IMR-90 (cell line): ENCODE data around the gene UVSSA. TPM values are rescaled to one million over a fixed set of nuclear protein-coding genes. Genes with fewer than 3 reads are reported as not detected.

ENCODE experiments used
- ATAC-seq: fragments of 200-7000 bp; cut with Tn5 transposase; 2 replicates; pipeline ENCODE4 v1.9.1; 2020; ENCODE audit warnings: low read depth, mild to moderate bottlenecking, moderate library complexity
- BruUV-seq: library from RNA; stranded (reverse); fragments of 400-500 nt; replicated peaks from 2 replicates; lab custom pipeline; 2021; lab: Mats Ljungman, UMichigan
- CTCF ChIA-PET: fragments of 300-600 bp; formaldehyde crosslinking; extraction: SDS; loops from one replicate; lab custom pipeline; 2021; ENCODE audit warnings: antibody characterized with exemption; lab: Yijun Ruan, JAX
- POLR2A ChIA-PET: fragments of 300-600 bp; sonication (Branson Sonifier 250); formaldehyde crosslinking; loops from one replicate; lab custom pipeline; 2022; ENCODE audit warnings: antibody characterized with exemption; ENCODE audit not compliant: unreplicated experiment; lab: Charles Lee
- DNase-seq: peaks from one replicate; pipeline ENCODE4 v3.0.0; 2013
- H2AFZ ChIP-seq: replicated peaks from 2 replicates; pipeline ENCODE3; 2013; ENCODE audit warnings: low read length, mild to moderate bottlenecking; ENCODE audit not compliant: poor library complexity
- H2AK5ac ChIP-seq: 2 replicates; pipeline ENCODE4 v1.6.1; 2013; ENCODE audit warnings: low read depth, low read length, inconsistent platforms
- H2AK9ac ChIP-seq: replicated peaks from 2 replicates; pipeline ENCODE3; 2013; ENCODE audit warnings: mild to moderate bottlenecking, low read depth, low read length, moderate library complexity; ENCODE audit not compliant: poor library complexity
- H2BK120ac ChIP-seq: 2 replicates; pipeline ENCODE4 v1.6.1; 2013; ENCODE audit warnings: low read depth, low read length, inconsistent platforms
- H2BK15ac ChIP-seq: 3 replicates; pipeline ENCODE4 v1.6.1; 2013; ENCODE audit warnings: low read depth, low read length, inconsistent platforms
- H2BK20ac ChIP-seq: 2 replicates; pipeline ENCODE4 v1.6.1; 2013; ENCODE audit warnings: low read depth, mild to moderate bottlenecking, inconsistent platforms, low read length, moderate library complexity
- H2BK5ac ChIP-seq: 2 replicates; pipeline ENCODE4 v1.6.1; 2013; ENCODE audit warnings: mild to moderate bottlenecking, low read depth, low read length, inconsistent platforms; ENCODE audit not compliant: poor library complexity, severe bottlenecking
- H3K14ac ChIP-seq: replicated peaks from 2 replicates; pipeline ENCODE4 v1.6.1; 2013; ENCODE audit warnings: low read depth, low read length, inconsistent platforms
- H3K18ac ChIP-seq: 2 replicates; pipeline ENCODE4 v1.6.1; 2013; ENCODE audit warnings: low read depth, low read length, control low read depth
- H3K23ac ChIP-seq: 2 replicates; pipeline ENCODE4 v1.6.1; 2013; ENCODE audit warnings: low read depth, low read length, inconsistent platforms
- H3K27ac ChIP-seq: 2 replicates; pipeline ENCODE4 v1.5.1; 2013; ENCODE audit warnings: mild to moderate bottlenecking, control low read depth, low read length; ENCODE audit not compliant: insufficient read depth
- H3K27me3 ChIP-seq: 2 replicates; pipeline ENCODE4 v1.6.1; 2013; ENCODE audit warnings: low read length; ENCODE audit not compliant: control insufficient read depth, insufficient read depth
- H3K36me3 ChIP-seq: 2 replicates; pipeline ENCODE4 v1.6.1; 2013; ENCODE audit warnings: low read length, mixed read lengths; ENCODE audit not compliant: control insufficient read depth, insufficient read depth
- H3K4ac ChIP-seq: 2 replicates; pipeline ENCODE4 v1.6.1; 2013; ENCODE audit warnings: low read depth, low read length, inconsistent platforms
- H3K4me1 ChIP-seq: 2 replicates; pipeline ENCODE4 v1.6.1; 2013; ENCODE audit warnings: low read length, mixed read lengths; ENCODE audit not compliant: control insufficient read depth, insufficient read depth
- H3K4me2 ChIP-seq: 2 replicates; pipeline ENCODE4 v1.6.1; 2013; ENCODE audit warnings: low read depth, mild to moderate bottlenecking, control low read depth, low read length, moderate library complexity
- H3K4me3 ChIP-seq: 2 replicates; pipeline ENCODE4 v1.5.1; 2013; ENCODE audit warnings: low read depth, mild to moderate bottlenecking, control low read depth, low read length, moderate library complexity; ENCODE audit not compliant: insufficient read depth
- H3K56ac ChIP-seq: 2 replicates; pipeline ENCODE4 v1.6.1; 2013; ENCODE audit warnings: low read length, inconsistent platforms; ENCODE audit not compliant: insufficient read depth; ENCODE audit errors: extremely low read depth
- H3K79me1 ChIP-seq, 2 experiments: 2 replicates each; pipeline ENCODE4 v1.6.1; 2013; ENCODE audit warnings: low read length in 2 of 2, inconsistent platforms in 1 of 2, low read depth in 1 of 2
- H3K9ac ChIP-seq: 2 replicates; pipeline ENCODE4 v1.6.1; 2013; ENCODE audit warnings: low read depth, low read length, control low read depth
- H3K9me1 ChIP-seq: 2 replicates; pipeline ENCODE4 v1.6.1; 2013; ENCODE audit warnings: low read length, inconsistent platforms; ENCODE audit not compliant: insufficient read depth
- H3K9me3 ChIP-seq: 2 replicates; pipeline ENCODE4 v1.6.1; 2013; ENCODE audit warnings: low read length; ENCODE audit not compliant: control insufficient read depth, insufficient read depth
- H4K20me1 ChIP-seq: 2 replicates; pipeline ENCODE4 v1.6.1; 2013; ENCODE audit warnings: low read length, inconsistent platforms; ENCODE audit not compliant: insufficient read depth
- H4K5ac ChIP-seq: 2 replicates; pipeline ENCODE4 v1.6.1; 2013; ENCODE audit warnings: mild to moderate bottlenecking, low read depth, low read length, control low read depth
- H4K8ac ChIP-seq, 2 experiments: 2 replicates each; pipeline ENCODE4 v1.6.1; 2013; ENCODE audit warnings: low read depth in 2 of 2, low read length in 2 of 2, control low read depth in 1 of 2, inconsistent platforms in 1 of 2
- H4K91ac ChIP-seq: 2 replicates; pipeline ENCODE4 v1.6.1; 2013; ENCODE audit warnings: low read depth, low read length, inconsistent platforms; ENCODE audit not compliant: insufficient read depth
- BHLHE40 ChIP-seq: fragments of 150-350 bp; IDR thresholded peaks from 2 replicates; pipeline ENCODE4 v1.6.1; 2016; ENCODE audit warnings: mild to moderate bottlenecking, low read depth, low read length
- CEBPB ChIP-seq: IDR thresholded peaks from 2 replicates; pipeline ENCODE4 v1.6.1; 2012; ENCODE audit warnings: low read depth, low read length, improper control_type of control experiment
- CHD1 ChIP-seq: IDR thresholded peaks from 2 replicates; pipeline ENCODE4 v1.6.1; 2012; ENCODE audit warnings: low read depth, low read length, improper control_type of control experiment
- CTCF ChIP-seq: conservative IDR thresholded peaks from 2 replicates; pipeline ENCODE4 v1.5.1; 2012; ENCODE audit warnings: mild to moderate bottlenecking, low read depth, low read length, improper control_type of control experiment
- ELK1 ChIP-seq: fragments of 150-350 bp; IDR thresholded peaks from 2 replicates; pipeline ENCODE4 v1.6.1; 2016; ENCODE audit warnings: low read depth, mild to moderate bottlenecking, low read length, moderate library complexity, borderline replicate concordance
- FOS ChIP-seq: fragments of 150-350 bp; IDR thresholded peaks from 2 replicates; pipeline ENCODE4 v1.6.1; 2016; ENCODE audit warnings: low read depth, low read length
- MAFK ChIP-seq: IDR thresholded peaks from 2 replicates; pipeline ENCODE4 v1.6.1; 2012; ENCODE audit warnings: low read depth, low read length, improper control_type of control experiment
- MAZ ChIP-seq: IDR thresholded peaks from 2 replicates; pipeline ENCODE4 v1.6.1; 2012; ENCODE audit warnings: low read depth, mild to moderate bottlenecking, low read length, improper control_type of control experiment, moderate library complexity, borderline replicate concordance
- MXI1 ChIP-seq: IDR thresholded peaks from 2 replicates; pipeline ENCODE4 v1.6.1; 2012; ENCODE audit warnings: low read depth, mild to moderate bottlenecking, low read length, moderate library complexity, borderline replicate concordance
- NFE2L2 ChIP-seq: fragments of 150-350 bp; IDR thresholded peaks from 2 replicates; pipeline ENCODE4 v1.6.1; 2016; ENCODE audit warnings: low read depth, mild to moderate bottlenecking, low read length
- POLR2A ChIP-seq: IDR thresholded peaks from 2 replicates; pipeline ENCODE4 v1.6.1; 2012; ENCODE audit warnings: mild to moderate bottlenecking, low read depth, low read length
- RAD21 ChIP-seq: IDR thresholded peaks from 2 replicates; pipeline ENCODE4 v1.6.1; 2012; ENCODE audit warnings: low read length, improper control_type of control experiment
- RCOR1 ChIP-seq: IDR thresholded peaks from 2 replicates; pipeline ENCODE4 v1.6.1; 2012; ENCODE audit warnings: mild to moderate bottlenecking, low read length, improper control_type of control experiment; ENCODE audit not compliant: insufficient replicate concordance
- RFX5 ChIP-seq: IDR thresholded peaks from 2 replicates; pipeline ENCODE4 v1.8.0; 2012; ENCODE audit warnings: low read depth, mild to moderate bottlenecking, low read length, moderate library complexity
- SMC3 ChIP-seq: fragments of 150-350 bp; IDR thresholded peaks from 2 replicates; pipeline ENCODE4 v1.6.1; 2016; ENCODE audit warnings: low read depth, mild to moderate bottlenecking, antibody characterized with exemption, low read length, moderate library complexity
- USF2 ChIP-seq: fragments of 150-350 bp; IDR thresholded peaks from 2 replicates; pipeline ENCODE4 v1.6.1; 2017; ENCODE audit warnings: mild to moderate bottlenecking, antibody characterized with exemption, low read length, low read depth
- WGBS, 2 experiments: methylation state at CpG; one replicate each; pipeline versions ENCODE4 v1.1.5 to v1.1.7; 2013; ENCODE audit warnings: missing lambda C conversion rate in 2 of 2; ENCODE audit not compliant: insufficient read length in 1 of 2; ENCODE audit errors: extremely low coverage in 2 of 2; 5-methylcytosine and 5-hydroxymethylcytosine counted together
- dilution Hi-C: fragments of 300-500 bp; cut with HindIII; formaldehyde crosslinking; loops from one replicate; pipeline ENCODE4 v1.14.3; 2018; ENCODE audit warnings: low sequenced_read_pairs; ENCODE audit not compliant: unreplicated experiment
- in situ Hi-C: fragments of 300-500 bp; cut with MboI; formaldehyde crosslinking; loops from 3 replicates; pipeline ENCODE4 v1.14.3; 2019; ENCODE audit warnings: low sequenced_read_pairs, inconsistent platforms, mixed read lengths
- intact Hi-C: fragments of 100-400 bp; cut with micrococcal nuclease; formaldehyde crosslinking; loops from 2 replicates; pipeline ENCODE4 v1.10.0; 2022
- polyA plus RNA-seq, 3 experiments: library from polyadenylated mRNA; depleted of rRNA; stranded (reverse); fragments of >200 nt; gene quantifications; 2 replicates each; pipeline ENCODE4 v1.2.3, GENCODE V29; 2012; ENCODE audit warnings: low replicate concordance in 1 of 3
- total RNA-seq: library from RNA; depleted of rRNA; stranded (reverse); fragments of >200 nt; gene quantifications from 2 replicates; pipeline ENCODE4 v1.2.3, GENCODE V29; 2012

Gene UVSSA
- total and polyA plus RNA-seq, 2 of the 4 experiments (the other 2 are of a cell fraction) = 1.4 to 8.4 TPM

GRCh38 chr4:1407657-1408333, 60.8 kb downstream of the UVSSA start:
- no TSS peak for BruUV-seq
- Histone ChIP-seq H3K23ac (no peak overlapping the region), H2AK9ac (no peak overlapping the region), H3K79me1 (no peaks in the 10 kb centered on the region), H4K8ac (no peak overlapping the region), H2BK15ac (no peak overlapping the region), H3K4me3 (no peak overlapping the region), H2BK120ac (no peak overlapping the region), H3K27me3 (peaks cover 70% of the 10 kb centered on the region), H3K9ac (no peak overlapping the region), H3K4me2 (no peak overlapping the region), H2AK5ac (no peak overlapping the region), H3K9me1 (no peaks in the 10 kb centered on the region), H2BK5ac (no peak overlapping the region), H2AFZ (no peak overlapping the region), H3K18ac (no peak overlapping the region), H3K14ac (no peak overlapping the region), H2BK20ac (no peak overlapping the region), H3K27ac (no peak overlapping the region), H4K91ac (no peak overlapping the region), H4K20me1 (no peaks in the 10 kb centered on the region), H4K5ac (no peak overlapping the region), H3K9me3 (no peaks in the 10 kb centered on the region), H3K36me3 (no peaks in the 10 kb centered on the region), H3K4me1 (no peaks in the 10 kb centered on the region), H3K56ac (no peak overlapping the region), H3K4ac (no peak overlapping the region)
- DNase-seq = no peak
- ChIA-PET CTCF (no interaction called here), POLR2A (no interaction called here)
- no peak for ATAC-seq
- 0% methylated on average over 17 of the region's 53 CpGs; no CpG with 5 or more reads in 1 of the 2 experiments for WGBS, 2 experiments
- TF ChIP-seq USF2 (no peak), POLR2A (no peak), CTCF (no peak), RAD21 (no peak), CHD1 (no peak), BHLHE40 (no peak), RCOR1 (no peak), FOS (no peak), ELK1 (no peak), MAFK (no peak), MAZ (no peak), NFE2L2 (no peak), CEBPB (no peak), MXI1 (no peak), SMC3 (no peak), RFX5 (no peak)
- in situ Hi-C loops = no loop called here
- dilution Hi-C loops = no loop called here
- intact Hi-C loops = no loop called here
